ENCODE measurements around the gene STX17. TPM values are rescaled to one million over a fixed set of nuclear protein-coding genes. Genes with fewer than 3 reads are reported as not detected.

Gene STX17
- total RNA-seq, 1 experiment from 2014 or later, result 24.6 TPM

GRCh38 chr9:99878651-99879050 lies 27.8 kb upstream of the STX17 start:
- Histone ChIP-seq H3K27ac (ENCODE audit: low read depth, low read length) (no peak overlapping the region), H3K79me2 (ENCODE audit: insufficient read depth, low read length) (no peaks in the 10 kb centered on the region), H4K20me1 (ENCODE audit: insufficient read depth) (no peaks in the 10 kb centered on the region), H3K9ac (ENCODE audit: low read length) (no peak overlapping the region), H3K27me3 (ENCODE audit: insufficient read depth, low read length) (no peaks in the 10 kb centered on the region), H3K4me1 (ENCODE audit: control insufficient read depth in 1 of 2, insufficient read depth in 2 of 2, low read length in 2 of 2) (peaks cover 0 to 5% of the 10 kb centered on the region in 2 experiments; a peak in 1 of 4 replicates), H3K4me3 (replicated peaks in 1 of 2; ENCODE audit: low read depth in 1 of 2, low read length in 2 of 2) (no peak overlapping the region), H3K4me2 (ENCODE audit: low read length) (no peak overlapping the region), H3K9me3 (ENCODE audit: control insufficient read depth in 1 of 2, insufficient read depth in 1 of 2, low read depth in 1 of 2, low read length in 2 of 2) (no peaks in the 10 kb centered on the region), H2AFZ (ENCODE audit: low read depth, low read length, poor library complexity, severe bottlenecking) (no peak overlapping the region), H3K9me2 (ENCODE audit: insufficient read depth) (0 out of 2 replicates have a peak, but pooled peaks cover 3% of the 10 kb centered on the region), H3K36me3 (ENCODE audit: control insufficient read depth in 1 of 2, insufficient read depth in 2 of 2, low read length in 2 of 2) (no peaks in the 10 kb centered on the region)
- POLR2A ChIA-PET, result no interaction called here
- no peak for DNase-seq (ENCODE audit: low read depth, low spot score)
- ATAC-seq, result no peak
- RAD21 ChIA-PET (ENCODE audit: low non-redundant PET in 1 of 2, low total read pairs in 2 of 2, uncharacterized antibody in 2 of 2, unreplicated experiment in 2 of 2), result no interaction called here
- BruUV-seq (replicated peaks), result no TSS peak
- CTCF ChIA-PET, result no interaction called here
- no peak for TF ChIP-seq MAX (IDR thresholded peaks at IDR 0.05)
- intact Hi-C loops (cut with micrococcal nuclease), result no loop called here

- Histone ChIP-seq H3K9me2 (ENCODE audit: insufficient read depth) (0 out of 2 replicates have a peak, but pooled peaks cover 3% of the 10 kb centered on the region), H3K27ac (ENCODE audit: low read depth, low read length) (no peak overlapping the region), H3K4me1 (ENCODE audit: control insufficient read depth in 1 of 2, insufficient read depth in 2 of 2, low read length in 2 of 2) (no peaks in the 10 kb centered on the region), H3K79me2 (ENCODE audit: insufficient read depth, low read length) (no peaks in the 10 kb centered on the region), H3K27me3 (ENCODE audit: insufficient read depth, low read length) (no peaks in the 10 kb centered on the region), H3K9ac (ENCODE audit: low read length) (no peak overlapping the region), H3K9me3 (ENCODE audit: control insufficient read depth in 1 of 2, insufficient read depth in 1 of 2, low read depth in 1 of 2, low read length in 2 of 2) (no peaks in the 10 kb centered on the region), H4K20me1 (ENCODE audit: insufficient read depth) (no peaks in the 10 kb centered on the region), H2AFZ (ENCODE audit: low read depth, low read length, poor library complexity, severe bottlenecking) (no peak overlapping the region), H3K4me2 (ENCODE audit: low read length) (no peak overlapping the region), H3K36me3 (ENCODE audit: control insufficient read depth in 1 of 2, insufficient read depth in 2 of 2, low read length in 2 of 2) (no peaks in the 10 kb centered on the region), H3K4me3 (replicated peaks in 1 of 2; ENCODE audit: low read depth in 1 of 2, low read length in 2 of 2) (no peak overlapping the region)
- DNase-seq (ENCODE audit: low read depth, low spot score) (no peak), ATAC-seq (no peak)
- ChIA-PET CTCF (no interaction called here), POLR2A (no interaction called here), RAD21 (ENCODE audit: low non-redundant PET in 1 of 2, low total read pairs in 2 of 2, uncharacterized antibody in 2 of 2, unreplicated experiment in 2 of 2) (no interaction called here)
- no TSS peak for BruUV-seq (replicated peaks)
- intact Hi-C loops (cut with micrococcal nuclease), result no loop called here
- no peak for TF ChIP-seq ELF1 (IDR thresholded peaks at IDR 0.05; ENCODE audit: borderline replicate concordance, low read depth)
- TF ChIP-seq SIN3A (IDR thresholded peaks at IDR 0.05; ENCODE audit: low read depth), result no peak
- no peak for TF ChIP-seq CBX3 (IDR thresholded peaks at IDR 0.05; ENCODE audit: low read depth)
Measured at GRCh38 chr9:99881769-99882168, 24.7 kb upstream of the STX17 start.
